Nephron progenitor cell (in vitro differentiated cells): ENCODE results near the gene NFAT5.

Experiments
- DNase-seq: peaks from one replicate; pipeline ENCODE4 v3.0.0; 2021
- H3K27ac Mint-ChIP-seq: 2 replicates; pipeline ENCODE4 v1.8.0; 2021; ENCODE audit warnings: mild to moderate bottlenecking, moderate library complexity, mixed read lengths
- H3K27me3 Mint-ChIP-seq: 2 replicates; pipeline ENCODE4 v1.8.0; 2021; ENCODE audit warnings: mild to moderate bottlenecking, low read depth, mixed read lengths; ENCODE audit not compliant: poor library complexity
- H3K36me3 Mint-ChIP-seq: 2 replicates; pipeline ENCODE4 v1.8.0; 2021; ENCODE audit warnings: low read depth, mixed read lengths
- H3K4me1 Mint-ChIP-seq: 2 replicates; pipeline ENCODE4 v1.8.0; 2021; ENCODE audit warnings: mixed read lengths
- H3K4me3 Mint-ChIP-seq: 2 replicates; pipeline ENCODE4 v1.8.0; 2021; ENCODE audit warnings: mild to moderate bottlenecking, moderate library complexity, mixed read lengths
- H3K9me3 Mint-ChIP-seq: 2 replicates; pipeline ENCODE4 v1.8.0; 2021; ENCODE audit warnings: mild to moderate bottlenecking, moderate library complexity, mixed read lengths
- TF ChIP-seq, protein P1 (sequence below): fragments of 200-600 bp; sonication (generic); IDR thresholded peaks from 2 replicates; pipeline ENCODE4 v1.5.0; 2021; ENCODE audit warnings: antibody characterized with exemption

The NFAT5 gene

DNA sequence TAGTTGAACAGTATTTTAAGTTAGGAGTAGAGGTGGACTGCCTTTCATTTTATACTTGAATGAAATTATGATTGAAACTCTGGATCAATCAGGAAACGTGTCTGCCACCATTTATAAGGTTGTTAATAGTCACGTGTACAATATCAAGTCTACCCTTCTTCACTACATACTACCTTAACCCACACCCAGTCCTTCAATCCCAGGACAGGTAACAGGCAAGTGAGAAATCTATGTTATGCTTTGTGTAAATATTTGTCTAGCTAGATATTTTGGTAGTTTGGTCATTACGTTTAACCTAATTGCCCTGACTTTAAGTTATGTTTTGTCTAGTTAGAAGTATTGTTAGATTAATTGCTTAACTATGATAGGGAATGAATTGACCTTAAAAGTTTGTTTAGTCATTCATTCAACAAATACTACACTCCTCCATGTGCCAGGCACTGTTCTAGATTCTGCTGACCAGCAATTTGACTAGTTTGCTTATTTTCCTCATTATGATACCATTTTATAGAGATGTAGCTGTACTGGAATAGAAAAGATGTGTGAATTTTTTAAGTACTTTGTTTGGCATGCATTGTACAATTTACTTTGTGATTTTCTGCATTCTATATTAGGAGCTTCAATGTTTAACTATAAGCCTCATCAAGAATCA, 88.6 kb downstream of the NFAT5 start:
- H3K27me3 Mint-ChIP-seq: no peaks in the 10 kb centered on the region
- TF ChIP-seq, protein P1, sequence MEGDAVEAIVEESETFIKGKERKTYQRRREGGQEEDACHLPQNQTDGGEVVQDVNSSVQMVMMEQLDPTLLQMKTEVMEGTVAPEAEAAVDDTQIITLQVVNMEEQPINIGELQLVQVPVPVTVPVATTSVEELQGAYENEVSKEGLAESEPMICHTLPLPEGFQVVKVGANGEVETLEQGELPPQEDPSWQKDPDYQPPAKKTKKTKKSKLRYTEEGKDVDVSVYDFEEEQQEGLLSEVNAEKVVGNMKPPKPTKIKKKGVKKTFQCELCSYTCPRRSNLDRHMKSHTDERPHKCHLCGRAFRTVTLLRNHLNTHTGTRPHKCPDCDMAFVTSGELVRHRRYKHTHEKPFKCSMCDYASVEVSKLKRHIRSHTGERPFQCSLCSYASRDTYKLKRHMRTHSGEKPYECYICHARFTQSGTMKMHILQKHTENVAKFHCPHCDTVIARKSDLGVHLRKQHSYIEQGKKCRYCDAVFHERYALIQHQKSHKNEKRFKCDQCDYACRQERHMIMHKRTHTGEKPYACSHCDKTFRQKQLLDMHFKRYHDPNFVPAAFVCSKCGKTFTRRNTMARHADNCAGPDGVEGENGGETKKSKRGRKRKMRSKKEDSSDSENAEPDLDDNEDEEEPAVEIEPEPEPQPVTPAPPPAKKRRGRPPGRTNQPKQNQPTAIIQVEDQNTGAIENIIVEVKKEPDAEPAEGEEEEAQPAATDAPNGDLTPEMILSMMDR: no peak
- no peak overlapping the region for H3K27ac Mint-ChIP-seq
- DNase-seq: no peak
- H3K4me1 Mint-ChIP-seq: no peaks in the 10 kb centered on the region
- no peaks in the 10 kb centered on the region for H3K9me3 Mint-ChIP-seq
- H3K36me3 Mint-ChIP-seq: peaks cover 53% of the 10 kb centered on the region
- no peak overlapping the region for H3K4me3 Mint-ChIP-seq

DNA sequence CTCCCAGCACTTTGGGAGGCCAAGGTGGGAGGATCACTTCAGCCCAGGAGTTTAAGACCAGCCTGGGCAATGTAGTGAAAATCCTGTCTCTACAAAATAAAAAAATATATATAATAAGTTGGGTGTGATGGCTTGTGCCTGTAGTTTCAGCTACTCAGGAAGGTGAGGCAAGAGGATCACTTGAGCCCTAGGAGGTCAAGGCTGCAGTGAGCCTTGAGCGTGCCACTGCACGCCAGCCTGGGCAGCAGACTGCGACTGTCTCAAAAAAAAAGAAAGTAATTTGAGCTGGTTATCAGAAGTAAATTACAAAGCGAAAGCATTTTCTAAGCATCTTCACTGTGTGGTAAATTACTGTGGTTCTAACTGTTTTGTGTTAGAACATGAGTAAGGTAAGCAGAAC, 94.4 kb downstream of the NFAT5 start:
- Mint-ChIP-seq H3K4me3 (no peak overlapping the region), H3K4me1 (no peaks in the 10 kb centered on the region), H3K36me3 (peaks cover 76% of the 10 kb centered on the region), H3K9me3 (no peaks in the 10 kb centered on the region), H3K27ac (no peak overlapping the region), H3K27me3 (no peaks in the 10 kb centered on the region)
- no peak for DNase-seq
- TF ChIP-seq, protein P1: no peak

DNA sequence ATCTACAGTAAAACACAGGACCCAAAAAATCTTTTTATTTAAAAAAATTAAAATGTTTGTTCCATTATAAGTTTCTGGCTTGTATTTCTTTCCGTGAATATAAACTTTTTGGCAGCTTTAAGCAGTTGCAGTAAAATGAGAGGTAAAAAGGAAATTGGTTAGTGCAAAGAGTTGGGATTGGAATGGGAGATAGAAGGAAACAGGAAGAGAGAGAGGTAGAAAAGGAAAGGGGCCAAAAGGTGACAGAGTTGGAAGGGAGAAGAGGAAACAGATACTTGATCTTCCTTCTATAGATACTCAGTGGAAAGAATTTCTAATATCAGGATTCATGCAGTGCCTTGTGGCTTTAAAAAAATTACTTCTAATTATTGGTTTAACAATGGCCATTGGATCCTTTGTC, 97.1 kb downstream of the NFAT5 start:
- H3K27ac Mint-ChIP-seq: no peak overlapping the region
- no peak for DNase-seq
- H3K9me3 Mint-ChIP-seq: no peaks in the 10 kb centered on the region
- H3K4me3 Mint-ChIP-seq: no peak overlapping the region
- H3K4me1 Mint-ChIP-seq: no peaks in the 10 kb centered on the region
- no peaks in the 10 kb centered on the region for H3K27me3 Mint-ChIP-seq
- H3K36me3 Mint-ChIP-seq: peaks cover 67% of the 10 kb centered on the region
- TF ChIP-seq, protein P1: no peak

DNA sequence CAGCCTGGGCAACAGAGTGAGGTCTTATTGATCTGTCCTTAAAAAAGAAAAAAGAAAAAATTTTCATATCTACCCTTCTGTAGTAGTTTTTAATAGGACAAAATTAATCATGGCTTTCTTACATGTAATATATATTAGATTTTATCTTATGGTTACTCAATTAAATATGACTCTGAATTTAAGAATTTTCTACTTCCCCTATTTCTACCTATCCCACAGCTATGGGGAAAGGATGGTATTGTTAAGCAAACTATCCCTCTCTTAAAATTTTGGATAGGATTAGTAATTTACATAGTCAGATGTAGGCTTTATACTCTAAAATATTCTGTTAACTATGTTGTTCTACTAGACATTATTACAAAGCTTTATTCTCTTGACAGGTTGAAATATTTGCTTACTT, 98.1 kb downstream of the NFAT5 start:
- DNase-seq: no peak
- H3K4me3 Mint-ChIP-seq: no peak overlapping the region
- H3K36me3 Mint-ChIP-seq: peaks cover 65% of the 10 kb centered on the region
- H3K9me3 Mint-ChIP-seq: no peaks in the 10 kb centered on the region
- no peak overlapping the region for H3K27ac Mint-ChIP-seq
- H3K4me1 Mint-ChIP-seq: no peaks in the 10 kb centered on the region
- TF ChIP-seq, protein P1: no peak
- H3K27me3 Mint-ChIP-seq: no peaks in the 10 kb centered on the region

DNA sequence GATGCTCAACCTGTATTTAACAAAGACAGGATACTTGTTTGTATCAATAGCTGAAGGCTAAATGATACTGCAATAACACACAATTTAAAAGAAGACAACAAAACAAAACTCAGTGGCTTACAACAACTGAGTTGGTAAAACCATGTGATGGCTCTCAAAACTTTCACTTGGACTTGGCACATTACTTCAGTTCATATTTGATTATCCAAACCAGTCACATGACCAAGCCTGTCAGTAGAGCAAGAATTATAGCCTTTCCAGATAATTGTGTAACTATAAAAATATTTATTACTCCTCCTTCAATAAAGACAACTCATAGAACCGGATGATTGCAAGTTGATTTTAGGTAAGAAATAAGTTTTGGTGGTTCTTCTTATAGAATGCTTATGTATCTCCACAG, 103.8 kb downstream of the NFAT5 start:
- Mint-ChIP-seq H3K36me3 (peaks cover 37% of the 10 kb centered on the region), H3K9me3 (no peaks in the 10 kb centered on the region), H3K4me3 (no peak overlapping the region), H3K27ac (no peak overlapping the region), H3K27me3 (no peaks in the 10 kb centered on the region), H3K4me1 (no peaks in the 10 kb centered on the region)
- TF ChIP-seq, protein P1: no peak
- DNase-seq: no peak

DNA sequence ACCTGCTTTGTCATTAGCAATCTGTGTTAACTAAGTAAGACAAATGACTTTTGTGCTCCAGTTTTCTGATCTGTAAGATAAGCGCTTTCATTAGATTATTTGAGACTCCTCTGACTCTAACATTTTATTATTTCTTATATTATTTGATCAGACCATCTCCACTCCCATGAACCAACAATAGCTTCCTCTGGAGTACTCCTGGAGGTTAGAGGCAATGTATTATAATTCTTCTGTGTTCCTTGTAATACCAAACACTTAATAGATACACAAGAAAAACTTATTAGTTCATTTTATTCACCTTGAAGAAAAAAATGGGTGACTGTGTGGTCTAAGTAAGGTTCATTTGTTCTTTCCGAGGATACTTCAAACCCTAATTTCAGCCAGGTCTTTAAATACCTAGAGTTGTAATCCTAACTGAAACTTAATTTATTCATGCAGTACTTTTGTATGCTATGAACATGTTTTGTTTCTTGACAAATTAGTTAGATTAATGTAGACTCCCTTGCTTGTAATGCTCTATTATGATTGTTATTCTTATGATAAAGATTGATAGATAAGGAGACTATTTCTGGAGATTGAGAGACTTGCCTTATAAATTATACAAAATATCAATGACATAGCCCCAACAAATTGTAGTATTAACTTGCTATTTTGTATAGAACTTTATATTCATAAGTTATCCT, 106.7 kb downstream of the NFAT5 start:
- no peak overlapping the region for H3K27ac Mint-ChIP-seq
- TF ChIP-seq, protein P1: no peak
- peaks cover 51% of the 10 kb centered on the region for H3K36me3 Mint-ChIP-seq

More for the DNA sequence above, 106.7 kb downstream of the NFAT5 start:
- Mint-ChIP-seq H3K9me3 (no peaks in the 10 kb centered on the region), H3K4me3 (no peak overlapping the region), H3K27me3 (no peaks in the 10 kb centered on the region), H3K4me1 (no peaks in the 10 kb centered on the region)
- DNase-seq: no peak
